Measurements from ENCODE around the gene OAS3.
"Not testable (repeated sequence)": the region's sequence is repeated elsewhere in the genome, so short reads cannot be mapped to it uniquely, and the experiment has no call there.

The OAS3 gene

GRCh38 chr12:112937741-112938719 is at the start of gene OAS3:
TSS of gene OAS3 (plus strand) at chr12:112938474. CDS start at chr12:112938531, 57 bp downstream.
- peak; percentile 65 for DNase-seq (ENCODE audit: low read depth)

GRCh38 chr12:112891093-112892024 is 46.9 kb upstream of the OAS3 start:
- DNase-seq (ENCODE audit: low read depth) = no peak

- no peak for DNase-seq (ENCODE audit: low read depth)
Observed at GRCh38 chr12:112892856-112893255, 45.4 kb upstream of the OAS3 start.

GRCh38 chr12:112894128-112894527 is 44.1 kb upstream of the OAS3 start:
- DNase-seq (ENCODE audit: low read depth) = no peak

- DNase-seq (ENCODE audit: low read depth) = no peak
Observed at GRCh38 chr12:112898380-112898779, 39.9 kb upstream of the OAS3 start.

GRCh38 chr12:112900298-112901145 is 37.8 kb upstream of the OAS3 start:
- DNase-seq (ENCODE audit: low read depth) = no peak

- DNase-seq (ENCODE audit: low read depth) = no peak
Observed at GRCh38 chr12:112901271-112901670, 37.0 kb upstream of the OAS3 start.

- no peak for DNase-seq (ENCODE audit: low read depth)
Observed at GRCh38 chr12:112904571-112904970, 33.7 kb upstream of the OAS3 start.

- DNase-seq (ENCODE audit: low read depth) = no peak
Observed at GRCh38 chr12:112905451-112906089, 32.7 kb upstream of the OAS3 start.

- no peak for DNase-seq (ENCODE audit: low read depth)
Observed at GRCh38 chr12:112906712-112907414, 31.4 kb upstream of the OAS3 start, which contains the start of gene OAS1. TSS of gene OAS1 (plus strand) at chr12:112906962. CDS start at chr12:112907040, 78 bp downstream.

GRCh38 chr12:112907415-112908157 is 30.7 kb upstream of the OAS3 start:
- no peak for DNase-seq (ENCODE audit: low read depth)

GRCh38 chr12:112908548-112908947 is 29.7 kb upstream of the OAS3 start:
- DNase-seq (ENCODE audit: low read depth) = no peak

- no peak for DNase-seq (ENCODE audit: low read depth)
Observed at GRCh38 chr12:112909693-112910092, 28.6 kb upstream of the OAS3 start.

GRCh38 chr12:112913038-112913688 is 25.1 kb upstream of the OAS3 start:
- no peak for DNase-seq (ENCODE audit: low read depth)

GRCh38 chr12:112913888-112914287 is 24.4 kb upstream of the OAS3 start:
- not testable (repeated sequence) for DNase-seq (ENCODE audit: low read depth)

- no peak for DNase-seq (ENCODE audit: low read depth)
Observed at GRCh38 chr12:112916270-112916669, 22.0 kb upstream of the OAS3 start.

- no peak for DNase-seq (ENCODE audit: low read depth)
Observed at GRCh38 chr12:112919121-112919520, 19.2 kb upstream of the OAS3 start.

- DNase-seq (ENCODE audit: low read depth) = no peak
Observed at GRCh38 chr12:112924986-112925385, 13.3 kb upstream of the OAS3 start.

- not testable (repeated sequence) for DNase-seq (ENCODE audit: low read depth)
Observed at GRCh38 chr12:112926416-112927033, 11.7 kb upstream of the OAS3 start.
